ENCODE measurements around the gene LGALS3. TPM values are rescaled to one million over a fixed set of nuclear protein-coding genes. Genes with fewer than 3 reads are reported as not detected.

LGALS3 gene
- total RNA-seq, 5 donors from 2014 or later (not counting 1 experiment from before 2014, with no cell fraction given), result 4.1 to 57.7 (median 35.8) TPM

GRCh38 chr14:55109836-55110235, 19.2 kb upstream of the LGALS3 start:
- POLR2A ChIA-PET, result interaction anchor here (0.6 to 0.7 kb wide), 2 partner anchors 12 to 354 kb away, joined by 9 to 16 read pairs; no protein-coding TSS in a partner anchor
- Mint-ChIP-seq H3K4me3 (no peak overlapping the region), H3K27me3 (peaks cover 0 to 10% of the 10 kb centered on the region in 2 donors), H3K4me1 (peaks cover 6 to 22% (median 16%) of the 10 kb centered on the region in 3 donors), H3K36me3 (peaks cover 3% of the 10 kb centered on the region), H3K9me3 (no peaks in the 10 kb centered on the region), H3K27ac (no peak overlapping the region)
- ATAC-seq (replicated peaks in 1 of 4), result no peak
- no CpG with 5 or more reads among the region's 1 CpG for WGBS (ENCODE audit: insufficient coverage)
- no peak for DNase-seq
- H3K36me3 ChIP-seq (ENCODE audit: control insufficient read depth in 2 of 2, extremely low read depth in 1 of 2, insufficient read depth in 1 of 2, low read length in 1 of 2), result no peaks in the 10 kb centered on the region
- no peak overlapping the region for H3K27ac ChIP-seq (ENCODE audit: low read length)
- H3K27me3 ChIP-seq (replicated peaks in 1 of 2; ENCODE audit: control insufficient read depth in 2 of 2, extremely low read depth in 1 of 2, insufficient read depth in 2 of 2, low read length in 1 of 2), result no peaks in the 10 kb centered on the region
- H3K4me1 ChIP-seq (ENCODE audit: control insufficient read depth in 1 of 2, extremely low read depth in 1 of 2, insufficient read depth in 2 of 2, low read length in 2 of 2), result peaks cover 0 to 21% of the 10 kb centered on the region in 2 experiments
- CTCF ChIA-PET, result interaction anchor here in 1 of 2 donors (0.5 to 0.7 kb wide), 2 partner anchors 57 to 103 kb away, joined by 3 to 4 read pairs; no protein-coding TSS in a partner anchor
- no peaks in the 10 kb centered on the region for H3K9me3 ChIP-seq
- H3K4me3 ChIP-seq (ENCODE audit: control insufficient read depth in 1 of 2, extremely low read depth in 1 of 2, low read length in 1 of 2), result no peak overlapping the region

GRCh38 chr14:55111122-55111708, 17.8 kb upstream of the LGALS3 start:
- H3K4me3 ChIP-seq (ENCODE audit: control insufficient read depth in 1 of 2, extremely low read depth in 1 of 2, low read length in 1 of 2), result no peak overlapping the region
- H3K27me3 ChIP-seq (replicated peaks in 1 of 2; ENCODE audit: control insufficient read depth in 2 of 2, extremely low read depth in 1 of 2, insufficient read depth in 2 of 2, low read length in 1 of 2), result no peaks in the 10 kb centered on the region
- H3K27ac Mint-ChIP-seq, result no peak overlapping the region
- ChIA-PET CTCF (no interaction called here), POLR2A (interaction anchor here in 1 of 2 donors (0.6 kb wide), 1 partner anchor 511 kb away, joined by 10 read pairs; no protein-coding TSS in a partner anchor)
- no peaks in the 10 kb centered on the region for H3K9me3 Mint-ChIP-seq
- 100% methylated on average over 7 of the region's 10 CpGs for WGBS (ENCODE audit: insufficient coverage)
- no peak overlapping the region for H3K27ac ChIP-seq (ENCODE audit: low read length)
- H3K4me1 ChIP-seq (ENCODE audit: control insufficient read depth in 1 of 2, extremely low read depth in 1 of 2, insufficient read depth in 2 of 2, low read length in 2 of 2), result peaks cover 0 to 17% of the 10 kb centered on the region in 2 experiments
- H3K36me3 ChIP-seq (ENCODE audit: control insufficient read depth in 2 of 2, extremely low read depth in 1 of 2, insufficient read depth in 1 of 2, low read length in 1 of 2), result no peaks in the 10 kb centered on the region
- ATAC-seq (replicated peaks in 1 of 4) (no peak), DNase-seq (no peak)
- H3K4me3 Mint-ChIP-seq, result no peak overlapping the region
- H3K9me3 ChIP-seq, result no peaks in the 10 kb centered on the region
- H3K4me1 Mint-ChIP-seq, result peaks cover 6 to 18% (median 14%) of the 10 kb centered on the region in 3 donors
- no peaks in the 10 kb centered on the region for H3K36me3 Mint-ChIP-seq
- peaks cover 0 to 10% of the 10 kb centered on the region in 2 donors for H3K27me3 Mint-ChIP-seq

GRCh38 chr14:55114720-55115119, 14.3 kb upstream of the LGALS3 start:
- Histone ChIP-seq H3K9me3 (no peaks in the 10 kb centered on the region), H3K27ac (ENCODE audit: low read length) (no peak overlapping the region), H3K36me3 (ENCODE audit: control insufficient read depth in 2 of 2, extremely low read depth in 1 of 2, insufficient read depth in 1 of 2, low read length in 1 of 2) (no peaks in the 10 kb centered on the region), H3K4me1 (ENCODE audit: control insufficient read depth in 1 of 2, extremely low read depth in 1 of 2, insufficient read depth in 2 of 2, low read length in 2 of 2) (no peaks in the 10 kb centered on the region), H3K27me3 (replicated peaks in 1 of 2; ENCODE audit: control insufficient read depth in 2 of 2, extremely low read depth in 1 of 2, insufficient read depth in 2 of 2, low read length in 1 of 2) (no peaks in the 10 kb centered on the region), H3K4me3 (ENCODE audit: control insufficient read depth in 1 of 2, extremely low read depth in 1 of 2, low read length in 1 of 2) (no peak overlapping the region)
- no peak for ATAC-seq (replicated peaks in 1 of 4)
- no peak for DNase-seq
- 100% methylated on average over 1 of the region's 2 CpGs for WGBS (ENCODE audit: insufficient coverage)
- POLR2A ChIA-PET, result no interaction called here
- Mint-ChIP-seq H3K9me3 (no peaks in the 10 kb centered on the region), H3K36me3 (no peaks in the 10 kb centered on the region), H3K4me3 (no peak overlapping the region), H3K27me3 (peaks cover 0 to 10% of the 10 kb centered on the region in 2 donors), H3K27ac (no peak overlapping the region), H3K4me1 (no peaks in the 10 kb centered on the region)
- CTCF ChIA-PET, result interaction anchor here in 1 of 2 donors (1.1 kb wide), 1 partner anchor 12 kb away, joined by 3 read pairs; no protein-coding TSS in a partner anchor

- Mint-ChIP-seq H3K36me3 (no peaks in the 10 kb centered on the region), H3K27ac (no peak overlapping the region), H3K27me3 (peaks cover 0 to 10% of the 10 kb centered on the region in 2 donors), H3K9me3 (no peaks in the 10 kb centered on the region), H3K4me3 (no peak overlapping the region), H3K4me1 (no peaks in the 10 kb centered on the region)
- ATAC-seq (replicated peaks in 1 of 4), result no peak
- Histone ChIP-seq H3K4me3 (ENCODE audit: control insufficient read depth in 1 of 2, extremely low read depth in 1 of 2, low read length in 1 of 2) (no peak overlapping the region), H3K27ac (ENCODE audit: low read length) (no peak overlapping the region), H3K36me3 (ENCODE audit: control insufficient read depth in 2 of 2, extremely low read depth in 1 of 2, insufficient read depth in 1 of 2, low read length in 1 of 2) (no peaks in the 10 kb centered on the region), H3K4me1 (ENCODE audit: control insufficient read depth in 1 of 2, extremely low read depth in 1 of 2, insufficient read depth in 2 of 2, low read length in 2 of 2) (no peaks in the 10 kb centered on the region), H3K27me3 (replicated peaks in 1 of 2; ENCODE audit: control insufficient read depth in 2 of 2, extremely low read depth in 1 of 2, insufficient read depth in 2 of 2, low read length in 1 of 2) (no peaks in the 10 kb centered on the region), H3K9me3 (no peaks in the 10 kb centered on the region)
- CTCF ChIA-PET, result interaction anchor here (0.6 to 1.1 kb wide), 3 partner anchors 12 to 778 kb away, joined by 3 to 6 read pairs (median 4); no protein-coding TSS in a partner anchor
- POLR2A ChIA-PET, result no interaction called here
- no peak for DNase-seq
- 69% methylated on average over 1 of the region's 3 CpGs for WGBS (ENCODE audit: insufficient coverage)
Measured at GRCh38 chr14:55115460-55115859, 13.6 kb upstream of the LGALS3 start.

GRCh38 chr14:55115861-55116245, 13.2 kb upstream of the LGALS3 start:
- Mint-ChIP-seq H3K27me3 (peaks cover 0 to 10% of the 10 kb centered on the region in 2 donors), H3K4me1 (no peaks in the 10 kb centered on the region), H3K36me3 (no peaks in the 10 kb centered on the region), H3K9me3 (no peaks in the 10 kb centered on the region), H3K4me3 (no peak overlapping the region), H3K27ac (no peak overlapping the region)
- CTCF ChIA-PET, result interaction anchor here (0.6 to 0.7 kb wide), 2 partner anchors 52 to 778 kb away, joined by 4 to 6 read pairs; no protein-coding TSS in a partner anchor
- DNase-seq (no peak), ATAC-seq (replicated peaks in 1 of 4) (no peak)
- Histone ChIP-seq H3K27ac (ENCODE audit: low read length) (no peak overlapping the region), H3K27me3 (replicated peaks in 1 of 2; ENCODE audit: control insufficient read depth in 2 of 2, extremely low read depth in 1 of 2, insufficient read depth in 2 of 2, low read length in 1 of 2) (no peaks in the 10 kb centered on the region), H3K9me3 (no peaks in the 10 kb centered on the region), H3K4me3 (ENCODE audit: control insufficient read depth in 1 of 2, extremely low read depth in 1 of 2, low read length in 1 of 2) (no peak overlapping the region), H3K4me1 (ENCODE audit: control insufficient read depth in 1 of 2, extremely low read depth in 1 of 2, insufficient read depth in 2 of 2, low read length in 2 of 2) (no peaks in the 10 kb centered on the region), H3K36me3 (ENCODE audit: control insufficient read depth in 2 of 2, extremely low read depth in 1 of 2, insufficient read depth in 1 of 2, low read length in 1 of 2) (no peaks in the 10 kb centered on the region)
- POLR2A ChIA-PET, result no interaction called here
- WGBS (ENCODE audit: insufficient coverage), result 100% methylated on average over 2 of the region's 4 CpGs

- Mint-ChIP-seq H3K27me3 (peaks cover 0 to 10% of the 10 kb centered on the region in 2 donors), H3K27ac (no peak overlapping the region), H3K36me3 (no peaks in the 10 kb centered on the region), H3K4me1 (no peaks in the 10 kb centered on the region), H3K4me3 (no peak overlapping the region), H3K9me3 (no peaks in the 10 kb centered on the region)
- Histone ChIP-seq H3K4me3 (ENCODE audit: control insufficient read depth in 1 of 2, extremely low read depth in 1 of 2, low read length in 1 of 2) (no peak overlapping the region), H3K27me3 (replicated peaks in 1 of 2; ENCODE audit: control insufficient read depth in 2 of 2, extremely low read depth in 1 of 2, insufficient read depth in 2 of 2, low read length in 1 of 2) (no peaks in the 10 kb centered on the region), H3K4me1 (ENCODE audit: control insufficient read depth in 1 of 2, extremely low read depth in 1 of 2, insufficient read depth in 2 of 2, low read length in 2 of 2) (no peaks in the 10 kb centered on the region), H3K36me3 (ENCODE audit: control insufficient read depth in 2 of 2, extremely low read depth in 1 of 2, insufficient read depth in 1 of 2, low read length in 1 of 2) (no peaks in the 10 kb centered on the region), H3K27ac (ENCODE audit: low read length) (no peak overlapping the region), H3K9me3 (no peaks in the 10 kb centered on the region)
- ATAC-seq (replicated peaks in 1 of 4) (no peak), DNase-seq (no peak)
- ChIA-PET POLR2A (no interaction called here), CTCF (interaction anchor here in 1 of 2 donors (1.2 kb wide), 1 partner anchor 11 kb away, joined by 3 read pairs; no protein-coding TSS in a partner anchor)
- 81% methylated on average over 11 of the region's 11 CpGs for WGBS (ENCODE audit: insufficient coverage)
Measured at GRCh38 chr14:55116246-55117030, 12.6 kb upstream of the LGALS3 start.

All from T-cell (primary cell).